Measurements from ENCODE around the gene CHMP2A. TPM values are rescaled to one million over a fixed set of nuclear protein-coding genes. Genes with fewer than 3 reads are reported as not detected.

The CHMP2A gene
- total and polyA plus RNA-seq, 2 of the 13 experiments (the other 11 are each of a cell fraction or from before 2014, with no cell fraction given) = 49.7 to 55.0 TPM

DNA sequence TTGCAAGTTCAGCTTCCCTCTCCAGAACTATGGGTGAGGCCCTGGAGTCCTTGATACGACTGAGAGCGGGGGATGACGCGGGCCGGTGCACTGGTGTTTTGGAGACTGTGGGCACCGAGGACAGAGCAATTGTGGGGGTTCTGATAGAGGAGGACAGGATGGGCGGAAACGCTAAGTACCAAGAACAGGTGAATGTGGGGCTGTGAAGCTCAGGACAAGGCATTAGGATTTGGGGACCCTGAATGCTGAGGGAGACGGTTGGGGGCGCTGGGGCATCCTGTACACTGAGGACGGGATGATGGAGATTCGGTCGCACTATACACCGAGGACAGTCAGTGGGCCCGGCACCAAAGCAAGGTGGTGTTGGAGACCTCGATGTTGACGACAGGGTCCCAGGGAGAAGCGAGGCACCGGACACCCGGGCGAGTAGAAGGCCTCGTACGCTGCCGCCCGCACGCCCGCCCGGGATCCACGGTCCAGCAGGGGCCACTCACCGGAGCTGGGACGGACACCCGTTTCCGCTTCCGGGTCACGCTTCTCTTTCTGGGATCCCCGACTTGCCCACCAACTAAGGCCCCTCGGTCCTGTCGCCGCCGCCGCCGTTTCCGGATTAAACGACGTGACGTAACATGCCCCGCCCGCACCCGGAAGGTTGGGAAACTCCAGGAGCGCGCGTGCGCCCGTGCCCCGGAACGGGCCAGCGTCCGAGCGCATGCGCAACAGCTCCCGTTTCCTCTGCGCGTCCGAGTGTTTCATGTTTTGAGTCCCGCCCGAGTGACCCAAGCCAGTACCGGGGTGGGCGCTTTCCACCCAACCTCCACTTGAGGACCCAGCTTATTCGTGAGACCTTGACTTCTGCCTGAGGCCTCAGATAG lies at the start of gene CHMP2A (continued):
- TF ChIP-seq, protein P1, sequence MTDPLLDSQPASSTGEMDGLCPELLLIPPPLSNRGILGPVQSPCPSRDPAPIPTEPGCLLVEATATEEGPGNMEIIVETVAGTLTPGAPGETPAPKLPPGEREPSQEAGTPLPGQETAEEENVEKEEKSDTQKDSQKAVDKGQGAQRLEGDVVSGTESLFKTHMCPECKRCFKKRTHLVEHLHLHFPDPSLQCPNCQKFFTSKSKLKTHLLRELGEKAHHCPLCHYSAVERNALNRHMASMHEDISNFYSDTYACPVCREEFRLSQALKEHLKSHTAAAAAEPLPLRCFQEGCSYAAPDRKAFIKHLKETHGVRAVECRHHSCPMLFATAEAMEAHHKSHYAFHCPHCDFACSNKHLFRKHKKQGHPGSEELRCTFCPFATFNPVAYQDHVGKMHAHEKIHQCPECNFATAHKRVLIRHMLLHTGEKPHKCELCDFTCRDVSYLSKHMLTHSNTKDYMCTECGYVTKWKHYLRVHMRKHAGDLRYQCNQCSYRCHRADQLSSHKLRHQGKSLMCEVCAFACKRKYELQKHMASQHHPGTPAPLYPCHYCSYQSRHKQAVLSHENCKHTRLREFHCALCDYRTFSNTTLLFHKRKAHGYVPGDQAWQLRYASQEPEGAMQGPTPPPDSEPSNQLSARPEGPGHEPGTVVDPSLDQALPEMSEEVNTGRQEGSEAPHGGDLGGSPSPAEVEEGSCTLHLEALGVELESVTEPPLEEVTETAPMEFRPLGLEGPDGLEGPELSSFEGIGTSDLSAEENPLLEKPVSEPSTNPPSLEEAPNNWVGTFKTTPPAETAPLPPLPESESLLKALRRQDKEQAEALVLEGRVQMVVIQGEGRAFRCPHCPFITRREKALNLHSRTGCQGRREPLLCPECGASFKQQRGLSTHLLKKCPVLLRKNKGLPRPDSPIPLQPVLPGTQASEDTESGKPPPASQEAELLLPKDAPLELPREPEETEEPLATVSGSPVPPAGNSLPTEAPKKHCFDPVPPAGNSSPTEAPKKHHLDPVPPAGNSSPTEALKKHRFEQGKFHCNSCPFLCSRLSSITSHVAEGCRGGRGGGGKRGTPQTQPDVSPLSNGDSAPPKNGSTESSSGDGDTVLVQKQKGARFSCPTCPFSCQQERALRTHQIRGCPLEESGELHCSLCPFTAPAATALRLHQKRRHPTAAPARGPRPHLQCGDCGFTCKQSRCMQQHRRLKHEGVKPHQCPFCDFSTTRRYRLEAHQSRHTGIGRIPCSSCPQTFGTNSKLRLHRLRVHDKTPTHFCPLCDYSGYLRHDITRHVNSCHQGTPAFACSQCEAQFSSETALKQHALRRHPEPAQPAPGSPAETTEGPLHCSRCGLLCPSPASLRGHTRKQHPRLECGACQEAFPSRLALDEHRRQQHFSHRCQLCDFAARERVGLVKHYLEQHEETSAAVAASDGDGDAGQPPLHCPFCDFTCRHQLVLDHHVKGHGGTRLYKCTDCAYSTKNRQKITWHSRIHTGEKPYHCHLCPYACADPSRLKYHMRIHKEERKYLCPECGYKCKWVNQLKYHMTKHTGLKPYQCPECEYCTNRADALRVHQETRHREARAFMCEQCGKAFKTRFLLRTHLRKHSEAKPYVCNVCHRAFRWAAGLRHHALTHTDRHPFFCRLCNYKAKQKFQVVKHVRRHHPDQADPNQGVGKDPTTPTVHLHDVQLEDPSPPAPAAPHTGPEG (CRISPR knock-in tag; IDR thresholded peaks at IDR 0.05) = peak; percentile 85; the same call in 1 of the 2 replicates
- TF ChIP-seq, protein P2, sequence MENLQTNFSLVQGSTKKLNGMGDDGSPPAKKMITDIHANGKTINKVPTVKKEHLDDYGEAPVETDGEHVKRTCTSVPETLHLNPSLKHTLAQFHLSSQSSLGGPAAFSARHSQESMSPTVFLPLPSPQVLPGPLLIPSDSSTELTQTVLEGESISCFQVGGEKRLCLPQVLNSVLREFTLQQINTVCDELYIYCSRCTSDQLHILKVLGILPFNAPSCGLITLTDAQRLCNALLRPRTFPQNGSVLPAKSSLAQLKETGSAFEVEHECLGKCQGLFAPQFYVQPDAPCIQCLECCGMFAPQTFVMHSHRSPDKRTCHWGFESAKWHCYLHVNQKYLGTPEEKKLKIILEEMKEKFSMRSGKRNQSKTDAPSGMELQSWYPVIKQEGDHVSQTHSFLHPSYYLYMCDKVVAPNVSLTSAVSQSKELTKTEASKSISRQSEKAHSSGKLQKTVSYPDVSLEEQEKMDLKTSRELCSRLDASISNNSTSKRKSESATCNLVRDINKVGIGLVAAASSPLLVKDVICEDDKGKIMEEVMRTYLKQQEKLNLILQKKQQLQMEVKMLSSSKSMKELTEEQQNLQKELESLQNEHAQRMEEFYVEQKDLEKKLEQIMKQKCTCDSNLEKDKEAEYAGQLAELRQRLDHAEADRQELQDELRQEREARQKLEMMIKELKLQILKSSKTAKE (CRISPR knock-in tag; IDR thresholded peaks at IDR 0.05; ENCODE audit: borderline replicate concordance) = 0 out of 2 replicates have a peak, but pooled peaks have one; percentile 53
- TF ChIP-seq, protein P3, sequence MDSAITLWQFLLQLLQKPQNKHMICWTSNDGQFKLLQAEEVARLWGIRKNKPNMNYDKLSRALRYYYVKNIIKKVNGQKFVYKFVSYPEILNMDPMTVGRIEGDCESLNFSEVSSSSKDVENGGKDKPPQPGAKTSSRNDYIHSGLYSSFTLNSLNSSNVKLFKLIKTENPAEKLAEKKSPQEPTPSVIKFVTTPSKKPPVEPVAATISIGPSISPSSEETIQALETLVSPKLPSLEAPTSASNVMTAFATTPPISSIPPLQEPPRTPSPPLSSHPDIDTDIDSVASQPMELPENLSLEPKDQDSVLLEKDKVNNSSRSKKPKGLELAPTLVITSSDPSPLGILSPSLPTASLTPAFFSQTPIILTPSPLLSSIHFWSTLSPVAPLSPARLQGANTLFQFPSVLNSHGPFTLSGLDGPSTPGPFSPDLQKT (CRISPR knock-in tag; IDR thresholded peaks at IDR 0.05; ENCODE audit: borderline replicate concordance) = no peak
- TF ChIP-seq, protein P4, sequence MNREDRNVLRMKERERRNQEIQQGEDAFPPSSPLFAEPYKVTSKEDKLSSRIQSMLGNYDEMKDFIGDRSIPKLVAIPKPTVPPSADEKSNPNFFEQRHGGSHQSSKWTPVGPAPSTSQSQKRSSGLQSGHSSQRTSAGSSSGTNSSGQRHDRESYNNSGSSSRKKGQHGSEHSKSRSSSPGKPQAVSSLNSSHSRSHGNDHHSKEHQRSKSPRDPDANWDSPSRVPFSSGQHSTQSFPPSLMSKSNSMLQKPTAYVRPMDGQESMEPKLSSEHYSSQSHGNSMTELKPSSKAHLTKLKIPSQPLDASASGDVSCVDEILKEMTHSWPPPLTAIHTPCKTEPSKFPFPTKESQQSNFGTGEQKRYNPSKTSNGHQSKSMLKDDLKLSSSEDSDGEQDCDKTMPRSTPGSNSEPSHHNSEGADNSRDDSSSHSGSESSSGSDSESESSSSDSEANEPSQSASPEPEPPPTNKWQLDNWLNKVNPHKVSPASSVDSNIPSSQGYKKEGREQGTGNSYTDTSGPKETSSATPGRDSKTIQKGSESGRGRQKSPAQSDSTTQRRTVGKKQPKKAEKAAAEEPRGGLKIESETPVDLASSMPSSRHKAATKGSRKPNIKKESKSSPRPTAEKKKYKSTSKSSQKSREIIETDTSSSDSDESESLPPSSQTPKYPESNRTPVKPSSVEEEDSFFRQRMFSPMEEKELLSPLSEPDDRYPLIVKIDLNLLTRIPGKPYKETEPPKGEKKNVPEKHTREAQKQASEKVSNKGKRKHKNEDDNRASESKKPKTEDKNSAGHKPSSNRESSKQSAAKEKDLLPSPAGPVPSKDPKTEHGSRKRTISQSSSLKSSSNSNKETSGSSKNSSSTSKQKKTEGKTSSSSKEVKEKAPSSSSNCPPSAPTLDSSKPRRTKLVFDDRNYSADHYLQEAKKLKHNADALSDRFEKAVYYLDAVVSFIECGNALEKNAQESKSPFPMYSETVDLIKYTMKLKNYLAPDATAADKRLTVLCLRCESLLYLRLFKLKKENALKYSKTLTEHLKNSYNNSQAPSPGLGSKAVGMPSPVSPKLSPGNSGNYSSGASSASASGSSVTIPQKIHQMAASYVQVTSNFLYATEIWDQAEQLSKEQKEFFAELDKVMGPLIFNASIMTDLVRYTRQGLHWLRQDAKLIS (CRISPR knock-in tag; IDR thresholded peaks at IDR 0.05) = no peak
- TF ChIP-seq CREB1 (IDR thresholded peaks at IDR 0.05) (peak; percentile 93), CREB1 (CRISPR knock-in tag; IDR thresholded peaks at IDR 0.05) (peak; percentile 90), CEBPG (CRISPR knock-in tag; IDR thresholded peaks at IDR 0.05) (peak; percentile 85), ATRX (CRISPR knock-in tag; IDR thresholded peaks at IDR 0.05; ENCODE audit: borderline replicate concordance) (no peak), SPEN (CRISPR knock-in tag; IDR thresholded peaks at IDR 0.05; ENCODE audit: low read depth) (peak; percentile 62; the same call in 1 of the 2 replicates), BCL6 (CRISPR knock-in tag; IDR thresholded peaks at IDR 0.05) (0 out of 2 replicates have a peak, but pooled peaks have one; percentile 12)
- TF ChIP-seq, protein P5, sequence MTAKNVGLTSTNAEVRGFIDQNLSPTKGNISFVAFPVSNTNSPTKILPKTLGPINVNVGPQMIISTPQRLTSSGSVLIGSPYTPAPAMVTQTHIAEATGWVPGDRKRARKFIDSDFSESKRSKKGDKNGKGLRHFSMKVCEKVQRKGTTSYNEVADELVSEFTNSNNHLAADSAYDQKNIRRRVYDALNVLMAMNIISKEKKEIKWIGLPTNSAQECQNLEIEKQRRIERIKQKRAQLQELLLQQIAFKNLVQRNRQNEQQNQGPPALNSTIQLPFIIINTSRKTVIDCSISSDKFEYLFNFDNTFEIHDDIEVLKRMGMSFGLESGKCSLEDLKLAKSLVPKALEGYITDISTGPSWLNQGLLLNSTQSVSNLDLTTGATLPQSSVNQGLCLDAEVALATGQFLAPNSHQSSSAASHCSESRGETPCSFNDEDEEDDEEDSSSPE (CRISPR knock-in tag; IDR thresholded peaks at IDR 0.05) = peak; percentile 19; the same call in 1 of the 2 replicates
